Measurements from ENCODE around the gene GHITM. TPM values are rescaled to one million over a fixed set of nuclear protein-coding genes. Genes with fewer than 3 reads are reported as not detected.

Gene GHITM, protein sequence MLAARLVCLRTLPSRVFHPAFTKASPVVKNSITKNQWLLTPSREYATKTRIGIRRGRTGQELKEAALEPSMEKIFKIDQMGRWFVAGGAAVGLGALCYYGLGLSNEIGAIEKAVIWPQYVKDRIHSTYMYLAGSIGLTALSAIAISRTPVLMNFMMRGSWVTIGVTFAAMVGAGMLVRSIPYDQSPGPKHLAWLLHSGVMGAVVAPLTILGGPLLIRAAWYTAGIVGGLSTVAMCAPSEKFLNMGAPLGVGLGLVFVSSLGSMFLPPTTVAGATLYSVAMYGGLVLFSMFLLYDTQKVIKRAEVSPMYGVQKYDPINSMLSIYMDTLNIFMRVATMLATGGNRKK
- total RNA-seq, result 100 to 1,000 TPM in 4 of 6 donors, 10 to 100 TPM in 2; 40.9 to 130 (median 113) TPM

DNA sequence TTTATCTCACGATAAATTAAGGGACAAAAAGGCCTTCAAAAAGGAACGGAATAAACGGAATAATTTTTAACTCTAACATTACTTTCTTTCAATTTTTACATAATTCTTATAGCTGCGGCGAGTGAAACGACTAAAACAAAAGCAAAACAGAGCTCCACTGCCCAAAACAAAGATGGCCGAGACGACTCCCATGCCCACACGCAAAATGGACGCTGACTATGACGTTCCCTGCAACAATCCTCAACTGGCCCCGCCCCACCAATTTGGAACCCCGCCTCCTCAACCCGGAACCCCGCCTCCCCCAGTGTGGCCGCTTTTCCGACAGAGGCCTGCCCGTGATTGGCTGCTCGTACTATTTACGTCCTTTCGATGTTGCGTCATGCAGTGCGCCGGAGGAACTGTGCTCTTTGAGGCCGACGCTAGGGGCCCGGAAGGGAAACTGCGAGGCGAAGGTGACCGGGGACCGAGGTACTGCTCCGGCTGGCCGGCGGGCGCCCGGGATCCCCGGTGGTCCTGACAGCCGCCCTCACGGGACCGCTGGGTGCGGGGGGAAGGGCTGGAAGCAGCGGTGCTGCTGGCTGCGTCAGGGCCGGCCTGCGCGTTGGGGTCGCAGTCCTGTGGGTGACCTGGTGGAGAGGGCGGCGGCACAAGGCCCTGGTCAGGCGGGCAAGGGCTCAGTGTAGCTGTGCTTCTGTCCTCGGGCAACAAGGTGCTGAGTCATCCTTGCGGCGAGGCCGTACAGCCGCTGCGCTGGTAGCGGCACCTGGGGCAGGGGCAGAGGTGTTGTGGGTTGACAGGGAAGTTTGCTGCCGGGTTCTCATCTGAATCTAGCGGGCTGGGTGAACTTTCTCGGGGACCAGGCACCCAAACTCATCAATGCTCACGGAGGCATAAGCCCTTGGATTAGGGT, at the start of gene GHITM:
GHITM (plus strand) TSS at position 384 of the 910 bp plus-strand sequence. CDS start 1,992 bp downstream, outside the sequence.
- ATAC-seq (ENCODE audit: low FRiP score in 2 of 2) (peak; percentile 99 to 100), DNase-seq (peak; percentile 95 to 98)
- 0 to 1% methylated on average over 22 to 49 of the region's 61 CpGs for WGBS, 2 donors
- peaks cover 16 to 18% (median 17%) of the 10 kb centered on the region in 4 donors for H3K4me1 ChIP-seq
- H3K9me3 ChIP-seq, result no peaks in the 10 kb centered on the region
- H3K27ac ChIP-seq, result peak within 1 kb of the TSS; percentile 98 to 100 (median 98)
- no peaks in the 10 kb centered on the region for H3K27me3 ChIP-seq
- TF ChIP-seq, protein P1, sequence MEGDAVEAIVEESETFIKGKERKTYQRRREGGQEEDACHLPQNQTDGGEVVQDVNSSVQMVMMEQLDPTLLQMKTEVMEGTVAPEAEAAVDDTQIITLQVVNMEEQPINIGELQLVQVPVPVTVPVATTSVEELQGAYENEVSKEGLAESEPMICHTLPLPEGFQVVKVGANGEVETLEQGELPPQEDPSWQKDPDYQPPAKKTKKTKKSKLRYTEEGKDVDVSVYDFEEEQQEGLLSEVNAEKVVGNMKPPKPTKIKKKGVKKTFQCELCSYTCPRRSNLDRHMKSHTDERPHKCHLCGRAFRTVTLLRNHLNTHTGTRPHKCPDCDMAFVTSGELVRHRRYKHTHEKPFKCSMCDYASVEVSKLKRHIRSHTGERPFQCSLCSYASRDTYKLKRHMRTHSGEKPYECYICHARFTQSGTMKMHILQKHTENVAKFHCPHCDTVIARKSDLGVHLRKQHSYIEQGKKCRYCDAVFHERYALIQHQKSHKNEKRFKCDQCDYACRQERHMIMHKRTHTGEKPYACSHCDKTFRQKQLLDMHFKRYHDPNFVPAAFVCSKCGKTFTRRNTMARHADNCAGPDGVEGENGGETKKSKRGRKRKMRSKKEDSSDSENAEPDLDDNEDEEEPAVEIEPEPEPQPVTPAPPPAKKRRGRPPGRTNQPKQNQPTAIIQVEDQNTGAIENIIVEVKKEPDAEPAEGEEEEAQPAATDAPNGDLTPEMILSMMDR (IDR thresholded peaks at IDR 0.05), result peak; percentile 42 to 94 (median 80)
- TF ChIP-seq POLR2A (IDR thresholded peaks at IDR 0.05), result peak; percentile 80 to 97 (median 90)
- peak in 1 of 4 donors; percentile 60 for TF ChIP-seq EP300 (IDR thresholded peaks at IDR 0.05)
- peak; percentile 93 to 96 for TF ChIP-seq POLR2AphosphoS5 (IDR thresholded peaks at IDR 0.05)
- peaks cover 18 to 31% (median 19%) of the 10 kb centered on the region in 4 donors for H3K36me3 ChIP-seq
- peak within 1 kb of the TSS; percentile 83 to 96 (median 88) for H3K4me3 ChIP-seq

DNA sequence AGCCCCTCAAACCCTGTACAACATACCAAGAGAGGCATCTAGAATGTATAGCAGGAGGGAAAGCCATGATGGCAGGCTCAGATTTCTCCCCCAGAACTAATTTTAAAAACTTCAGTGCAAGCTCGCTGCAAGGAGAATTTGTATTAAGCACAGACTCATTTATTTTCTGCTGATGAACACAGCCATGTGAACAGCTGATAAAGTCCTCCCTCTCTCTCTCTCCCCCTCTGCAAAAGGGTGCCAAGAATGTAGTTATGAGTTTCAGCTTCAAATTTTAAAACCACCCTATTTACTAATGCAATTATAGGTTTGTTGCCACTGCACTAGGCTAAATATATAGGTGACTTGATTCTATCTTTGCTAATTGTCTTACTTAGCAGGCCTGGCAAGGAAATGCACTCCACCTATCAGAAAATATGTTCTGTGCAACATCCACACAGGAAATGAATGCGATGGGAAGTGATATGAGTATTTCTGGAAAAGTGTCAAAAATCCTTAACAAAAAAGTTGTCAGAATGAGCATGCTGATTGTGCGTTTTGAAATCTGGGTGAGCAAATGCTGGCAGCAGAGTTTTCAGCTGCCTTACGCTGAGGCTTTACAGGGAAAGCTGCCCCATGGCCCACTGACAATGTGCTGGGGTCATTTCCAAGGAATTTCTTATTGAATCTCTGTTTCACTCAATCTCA, 43.4 kb upstream of the GHITM start:
- no peaks in the 10 kb centered on the region for H3K9me3 ChIP-seq
- no peaks in the 10 kb centered on the region for H3K27me3 ChIP-seq
- peak in 1 of 2 donors; percentile 24 for ATAC-seq (ENCODE audit: low FRiP score in 2 of 2)
- no peak for DNase-seq
- WGBS, 2 donors, result 21 to 39% methylated on average over 4 of the region's 4 CpGs
- TF ChIP-seq EP300 (IDR thresholded peaks at IDR 0.05) (no peak), POLR2A (IDR thresholded peaks at IDR 0.05) (no peak), POLR2AphosphoS5 (IDR thresholded peaks at IDR 0.05) (no peak)
- TF ChIP-seq, protein P1 (IDR thresholded peaks at IDR 0.05), result no peak
- no peak overlapping the region for H3K4me3 ChIP-seq
- H3K27ac ChIP-seq, result no peak overlapping the region
- no peaks in the 10 kb centered on the region for H3K36me3 ChIP-seq
- H3K4me1 ChIP-seq, result no peaks in the 10 kb centered on the region

DNA sequence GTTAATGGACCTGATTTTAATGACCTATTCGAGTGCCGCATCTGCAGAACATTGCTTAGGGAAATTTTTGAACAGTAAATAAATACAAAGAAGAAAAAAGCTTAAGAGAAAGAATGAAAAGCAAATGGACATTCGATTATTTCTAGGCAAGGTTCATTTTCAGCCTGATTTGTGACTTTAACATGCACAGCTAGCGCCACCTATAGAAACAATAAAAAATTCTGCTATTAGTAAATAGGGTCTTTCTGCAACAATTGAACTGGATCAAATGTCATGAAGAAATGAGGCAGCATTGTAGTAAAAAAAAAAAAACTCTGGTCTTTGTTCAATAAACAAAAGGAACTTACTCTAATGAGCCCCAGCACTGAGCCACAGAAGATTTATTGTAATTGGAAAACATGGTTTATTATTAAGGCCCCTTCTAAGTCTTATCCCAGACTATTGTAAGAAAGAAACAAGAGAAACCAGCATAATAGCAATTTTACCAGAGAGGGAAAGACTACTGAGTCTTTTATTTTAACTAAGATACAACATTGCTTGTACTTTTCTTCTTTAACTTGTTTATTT, 41.4 kb upstream of the GHITM start:
- DNase-seq, result no peak
- H3K9me3 ChIP-seq, result no peaks in the 10 kb centered on the region
- H3K4me1 ChIP-seq, result no peaks in the 10 kb centered on the region
- no peaks in the 10 kb centered on the region for H3K27me3 ChIP-seq
- H3K27ac ChIP-seq, result no peak overlapping the region
- no peak overlapping the region for H3K4me3 ChIP-seq
- no peaks in the 10 kb centered on the region for H3K36me3 ChIP-seq
- 45 to 53% methylated on average over 4 of the region's 4 CpGs for WGBS, 2 donors
- ATAC-seq (ENCODE audit: low FRiP score in 2 of 2), result no peak
- TF ChIP-seq EP300 (IDR thresholded peaks at IDR 0.05), result no peak
- TF ChIP-seq, protein P1 (IDR thresholded peaks at IDR 0.05), result no peak
- no peak for TF ChIP-seq POLR2AphosphoS5 (IDR thresholded peaks at IDR 0.05)
- TF ChIP-seq POLR2A (IDR thresholded peaks at IDR 0.05), result no peak

DNA sequence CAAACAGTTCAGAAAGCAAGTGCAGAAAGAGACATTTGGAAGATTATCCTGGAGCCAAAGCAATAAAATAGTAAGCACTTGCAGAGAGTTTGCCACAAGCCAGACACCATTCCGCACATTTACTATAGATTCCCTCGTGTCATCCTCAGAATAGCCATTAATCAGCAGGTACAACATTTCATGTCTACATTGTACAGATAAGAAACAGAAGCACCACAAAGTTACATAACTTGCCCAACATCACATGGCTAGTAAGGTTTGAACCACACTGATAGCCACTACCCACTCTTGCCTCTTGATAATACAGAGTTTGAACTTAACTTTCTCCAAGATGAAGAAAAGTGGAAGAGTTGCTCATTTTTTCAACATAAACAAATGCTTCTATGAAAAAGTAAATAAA, 40.6 kb upstream of the GHITM start:
- DNase-seq, result no peak
- Histone ChIP-seq H3K27ac (no peak overlapping the region), H3K9me3 (no peaks in the 10 kb centered on the region), H3K36me3 (no peaks in the 10 kb centered on the region), H3K4me1 (no peaks in the 10 kb centered on the region), H3K4me3 (no peak overlapping the region), H3K27me3 (no peaks in the 10 kb centered on the region)
- TF ChIP-seq EP300 (IDR thresholded peaks at IDR 0.05), result no peak
- no peak for TF ChIP-seq POLR2A (IDR thresholded peaks at IDR 0.05)
- TF ChIP-seq, protein P1 (IDR thresholded peaks at IDR 0.05), result no peak
- TF ChIP-seq POLR2AphosphoS5 (IDR thresholded peaks at IDR 0.05), result no peak
- no peak for ATAC-seq (ENCODE audit: low FRiP score in 2 of 2)
- WGBS, 2 donors, result 59 to 64% methylated on average over 2 of the region's 2 CpGs

Data from upper lobe of left lung (tissue), 6 donors.